Measurements from ENCODE around the gene GNPNAT1.
"Not testable (repeated sequence)": the region's sequence is repeated elsewhere in the genome, so short reads cannot be mapped to it uniquely, and the experiment has no call there.

The GNPNAT1 gene

DNA sequence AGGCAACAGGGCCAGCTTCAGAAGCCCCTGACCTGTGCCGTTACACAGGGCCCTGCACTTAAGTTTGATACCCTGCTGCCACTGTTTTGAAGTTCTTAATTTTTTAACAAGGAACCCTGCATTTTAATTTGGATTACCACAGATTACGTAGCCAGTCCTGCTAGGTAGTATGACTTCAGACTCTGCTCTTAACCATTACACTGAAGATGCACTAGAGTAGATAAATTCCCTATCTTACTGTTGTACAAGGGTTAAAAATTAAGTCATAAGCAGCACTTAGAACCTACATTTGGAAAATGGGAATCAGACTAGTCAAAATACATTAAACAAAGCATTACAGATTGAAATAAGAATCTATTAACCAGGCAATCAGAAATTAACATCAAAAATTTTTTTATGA, 2.3 kb downstream of the GNPNAT1 start:
- no peak for DNase-seq

DNA sequence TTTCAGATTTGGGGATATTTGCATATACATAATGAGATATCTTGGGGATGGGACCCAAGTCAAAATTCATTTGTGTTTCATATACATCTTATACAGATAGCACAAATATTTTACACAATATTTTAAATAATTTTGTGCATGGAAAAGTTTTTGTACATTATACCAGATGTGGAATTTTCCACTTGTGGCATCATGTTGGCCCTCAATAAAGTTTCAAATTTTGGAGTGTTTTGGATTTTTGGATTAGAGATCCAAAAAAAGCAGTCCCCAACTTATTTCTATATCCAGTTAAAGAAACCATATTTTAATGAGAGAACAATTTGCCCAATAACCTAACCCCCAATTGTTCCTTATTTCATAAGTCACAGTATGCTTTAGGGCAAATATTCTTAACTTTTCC, 4.5 kb downstream of the GNPNAT1 start:
- DNase-seq: no peak

DNA sequence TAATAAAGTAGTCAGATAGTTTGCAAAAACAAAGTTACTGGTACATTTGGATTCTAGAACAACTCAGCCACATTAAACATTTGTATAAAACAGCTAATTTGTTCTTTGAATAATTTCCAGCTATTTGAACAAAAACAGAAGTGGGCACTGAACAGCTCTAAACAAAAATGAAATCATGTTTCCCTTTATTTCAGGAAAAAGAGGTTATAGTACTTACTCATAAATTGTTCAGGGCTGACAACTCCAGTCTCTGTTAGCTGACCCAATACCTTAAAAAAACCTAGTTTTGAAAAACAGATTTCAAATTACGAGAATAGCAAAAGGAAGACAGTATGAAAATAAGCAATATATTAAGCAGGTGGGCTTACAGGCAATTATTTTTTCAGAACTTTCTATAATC, 8.2 kb downstream of the GNPNAT1 start:
- no peak for DNase-seq

DNA sequence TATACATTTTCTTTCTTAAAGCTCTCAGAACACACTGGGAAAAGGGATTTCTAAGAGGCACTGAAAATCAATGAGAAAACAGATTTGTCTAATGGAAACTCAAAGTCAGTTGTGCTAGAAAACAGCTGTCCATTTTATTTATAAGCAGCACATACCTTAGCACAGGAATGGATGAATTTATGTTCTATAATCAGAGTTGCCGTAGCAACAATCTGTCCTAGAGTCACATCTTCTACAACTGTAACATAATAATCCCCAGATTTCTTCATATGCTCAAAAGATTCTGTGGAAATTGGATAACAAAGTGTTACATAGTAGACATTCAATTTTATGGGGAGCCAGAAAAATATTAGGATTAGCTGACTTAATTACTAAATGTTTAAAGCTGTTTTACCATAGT, 9.8 kb downstream of the GNPNAT1 start:
- DNase-seq: no peak

DNA sequence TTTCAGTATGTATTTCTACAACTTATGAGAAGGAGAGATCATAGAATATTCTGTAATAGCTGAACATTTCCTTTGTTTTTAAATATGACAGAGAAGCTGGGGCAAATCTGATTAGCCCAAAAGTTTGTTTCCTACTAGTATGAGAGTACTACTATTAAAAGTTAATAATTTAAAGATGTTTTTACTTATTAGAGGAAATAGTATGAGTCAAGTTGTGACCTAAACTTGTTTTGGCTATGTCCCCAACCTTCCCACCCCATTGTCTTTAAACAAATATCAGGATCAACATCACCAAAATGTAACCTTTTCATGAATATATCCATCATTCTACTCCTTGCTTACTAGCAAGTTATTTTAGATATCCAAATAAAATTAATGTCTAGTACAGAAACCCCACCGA, 10.5 kb downstream of the GNPNAT1 start:
- DNase-seq: no peak

DNA sequence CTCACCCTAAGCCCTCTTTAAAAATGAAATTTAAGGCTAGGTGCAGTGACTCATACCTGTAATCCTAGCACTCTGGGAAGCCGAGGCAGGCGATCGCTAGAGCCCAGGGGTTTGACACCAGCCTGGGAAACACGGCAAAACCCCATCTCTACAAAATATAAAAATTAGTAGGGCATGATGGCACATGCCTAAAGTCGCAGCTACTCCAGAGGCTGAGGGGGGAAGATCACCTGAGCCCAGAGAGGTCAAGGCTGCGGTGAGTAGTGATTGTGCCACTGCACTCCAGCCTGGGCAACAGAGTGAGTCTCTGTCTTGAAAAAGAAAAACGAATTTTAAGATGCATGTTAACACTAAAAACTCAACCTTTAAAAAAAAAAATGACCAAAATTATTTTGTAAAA, 12.7 kb downstream of the GNPNAT1 start:
- DNase-seq: no peak

DNA sequence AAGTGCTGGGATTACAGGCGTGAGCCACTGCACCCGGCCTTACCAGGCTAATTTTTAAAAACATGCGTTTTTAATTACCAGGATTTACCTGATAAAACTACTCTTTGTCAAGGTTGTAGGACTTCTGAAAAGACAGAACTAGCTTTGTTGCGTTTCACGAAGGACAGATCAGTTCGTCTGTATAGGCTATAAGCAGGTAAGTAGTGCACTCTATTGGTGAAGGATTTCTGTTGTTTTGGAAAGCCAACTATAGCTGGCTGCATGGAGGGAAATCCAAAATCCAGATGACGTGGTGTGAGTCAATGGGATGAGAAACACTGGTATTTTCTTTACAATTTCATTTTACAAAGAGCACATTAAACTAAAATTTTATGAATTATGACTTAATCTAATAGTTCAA, 14.6 kb downstream of the GNPNAT1 start:
- DNase-seq: no peak

DNA sequence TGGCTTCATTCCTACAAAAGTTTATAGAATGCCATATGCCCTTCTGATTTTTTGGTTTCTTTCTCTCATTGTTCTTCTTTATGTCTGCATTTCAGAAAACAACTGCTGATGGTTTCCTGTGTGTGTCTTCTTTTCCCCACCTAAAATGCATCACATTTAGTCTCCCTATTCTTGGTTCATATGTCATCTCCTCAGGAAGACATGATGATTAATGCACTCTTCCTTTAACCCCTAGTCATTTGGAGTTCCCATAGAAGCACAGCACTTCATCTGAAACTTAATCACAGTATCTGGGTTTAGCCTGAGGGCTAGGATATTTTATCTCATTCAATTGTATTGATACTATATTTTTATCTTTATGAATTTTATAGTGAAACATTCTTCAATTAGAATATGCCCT, 21.5 kb downstream of the GNPNAT1 start:
- DNase-seq: no peak

DNA sequence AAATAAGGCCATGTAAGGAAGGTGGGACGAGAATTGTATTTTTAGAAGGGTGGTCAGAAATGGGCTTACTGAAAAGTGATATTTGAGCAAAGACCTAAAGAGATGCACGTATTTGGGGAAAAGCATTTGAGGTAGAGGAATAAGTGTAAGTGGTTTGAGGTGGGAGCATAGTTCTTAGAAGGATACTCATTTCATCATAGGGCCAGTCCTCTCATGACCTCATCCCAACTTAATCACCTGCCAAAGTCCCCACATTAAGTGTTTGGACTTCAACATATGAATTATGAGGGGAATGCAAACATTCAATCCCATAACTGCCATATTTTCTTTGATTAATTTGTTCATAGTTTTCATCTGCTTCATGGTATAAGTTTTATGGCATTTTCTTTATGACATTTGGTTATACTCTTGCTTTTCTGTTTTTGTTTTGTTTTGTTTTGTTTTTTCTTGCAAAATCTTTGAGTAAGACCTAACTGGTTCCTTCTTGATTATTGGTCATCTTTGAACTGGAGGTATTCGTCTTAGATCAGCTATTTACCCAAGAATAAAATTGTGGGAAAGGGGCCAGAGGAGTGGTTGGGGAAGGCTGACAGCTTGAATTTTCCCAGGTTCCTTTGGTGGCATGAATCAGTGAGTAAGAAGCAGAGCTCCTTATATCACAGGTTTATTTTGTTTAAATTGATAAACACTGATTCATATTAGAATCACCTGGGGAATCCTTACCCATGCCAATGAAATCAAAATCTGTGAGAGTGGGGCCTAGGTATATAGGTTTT, 24.2 kb downstream of the GNPNAT1 start:
- DNase-seq: no peak

DNA sequence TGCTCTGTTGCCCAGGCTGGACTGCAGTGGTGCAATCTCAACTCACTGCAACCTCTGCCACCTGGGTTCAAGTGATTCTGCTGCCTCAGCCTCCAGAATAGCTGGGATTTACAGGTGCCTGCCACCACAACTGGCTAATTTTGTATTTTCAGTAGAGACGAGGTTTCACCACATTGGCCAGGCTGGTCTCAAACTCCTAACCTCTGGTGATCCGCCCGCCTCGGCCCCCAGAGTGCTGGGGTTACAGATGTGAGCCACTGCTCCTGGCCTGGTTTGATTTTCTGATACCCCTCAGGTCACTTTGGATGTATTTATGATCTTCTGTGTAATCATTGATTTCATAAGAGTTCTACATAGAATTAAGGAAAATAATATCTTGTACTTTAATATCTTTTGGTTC, 28.5 kb downstream of the GNPNAT1 start:
- not testable (repeated sequence) for DNase-seq

DNA sequence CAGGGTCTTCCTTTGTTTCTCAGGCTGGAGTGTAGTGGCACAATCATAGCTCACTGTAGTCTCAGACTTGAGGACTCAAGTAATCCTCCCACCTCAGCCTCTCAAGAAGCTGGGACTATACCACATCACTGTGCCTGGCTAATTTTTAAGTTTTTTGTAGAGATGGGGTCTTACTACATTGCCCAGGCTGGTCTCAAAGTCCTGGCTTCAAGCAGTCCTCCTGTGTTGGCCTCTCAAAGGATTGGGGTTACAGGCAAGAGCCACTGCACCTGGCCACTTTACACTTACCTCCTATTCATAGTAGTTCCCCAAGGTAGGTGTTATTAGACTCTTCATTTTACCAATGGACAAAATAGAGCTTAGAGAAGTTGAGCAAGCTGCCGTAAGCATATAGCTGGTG, 32.3 kb downstream of the GNPNAT1 start:
- DNase-seq: no peak

DNA sequence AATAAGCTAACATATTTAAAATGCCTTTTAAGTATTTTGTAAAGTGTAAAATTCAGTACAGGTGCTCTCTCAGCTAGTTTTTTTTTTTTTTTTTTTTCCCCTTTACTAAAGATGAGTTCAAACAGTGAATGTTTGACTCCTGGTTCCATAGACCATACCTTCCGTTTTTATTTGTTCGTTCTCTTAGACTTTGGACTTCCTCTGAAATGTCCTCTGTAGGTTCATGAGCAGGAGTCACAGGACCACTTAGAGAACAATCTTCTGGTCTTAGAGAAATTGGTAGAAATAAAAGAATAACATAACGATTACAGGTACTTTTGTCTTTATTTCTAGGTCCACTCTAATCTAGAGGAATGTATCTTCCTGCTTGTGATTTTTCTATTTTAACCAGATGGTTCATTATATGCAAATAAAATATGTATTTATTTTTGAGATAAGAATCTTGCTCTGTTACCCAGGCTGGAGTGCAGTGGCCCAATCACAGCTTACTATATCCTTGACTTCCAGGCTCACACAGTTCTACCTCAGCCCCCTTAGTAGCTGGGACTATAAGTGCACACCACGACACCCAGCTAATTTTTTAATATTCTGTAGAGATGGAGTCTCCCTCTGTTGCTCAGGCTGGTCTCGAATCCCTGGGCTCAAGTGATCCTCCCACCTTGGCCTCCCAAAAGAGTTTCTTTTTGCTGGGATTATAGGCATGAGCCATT, 35.6 kb downstream of the GNPNAT1 start:
- DNase-seq: no peak

DNA sequence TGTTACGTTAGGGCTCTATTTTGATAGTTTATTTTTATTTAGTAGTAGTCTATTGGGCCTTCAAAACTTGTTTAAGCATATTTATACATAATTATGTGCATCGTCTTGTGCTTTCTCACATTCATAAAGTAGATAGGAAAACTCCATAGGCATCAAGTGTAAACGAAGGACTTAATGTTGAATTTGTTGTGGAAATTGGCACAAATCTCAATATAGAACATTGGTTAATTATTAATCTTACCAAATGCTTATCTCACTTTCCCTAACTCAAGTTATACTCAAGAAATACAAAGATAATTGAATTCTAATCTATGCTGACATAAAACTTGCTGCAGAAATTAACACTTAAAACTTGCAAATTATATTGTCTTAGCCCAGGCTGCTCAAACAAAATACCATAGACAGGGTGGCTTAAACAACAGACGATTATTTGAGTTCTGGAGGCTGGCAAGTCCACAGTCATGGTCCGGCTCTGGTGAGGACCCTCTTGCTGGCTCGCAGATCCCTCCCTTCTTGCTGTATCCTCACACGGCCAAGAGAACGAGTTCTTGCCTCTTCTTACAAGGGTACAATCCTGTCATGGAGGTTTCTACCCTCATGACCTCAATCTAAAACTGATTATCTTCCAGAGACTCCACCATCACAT, 42.6 kb downstream of the GNPNAT1 start:
- no peak for DNase-seq

DNA sequence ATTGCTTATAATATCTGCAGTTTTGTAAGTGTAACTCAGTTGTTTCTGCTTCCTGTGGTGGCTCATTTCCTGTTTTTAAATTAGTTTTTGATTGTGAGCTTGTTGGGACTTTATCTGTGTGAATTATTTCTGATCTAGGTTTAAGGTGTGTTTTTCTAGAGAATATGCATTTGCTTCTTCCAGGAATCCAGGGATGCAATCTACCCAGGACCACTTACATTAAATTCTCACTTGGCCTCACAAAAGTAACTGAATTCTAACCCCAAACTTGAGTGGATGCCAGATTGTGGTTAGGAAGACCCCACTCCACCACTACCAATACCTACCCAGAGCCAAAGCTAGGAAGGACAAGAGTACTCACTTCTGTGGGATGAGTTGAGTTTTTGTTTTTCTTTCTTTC, 49.5 kb downstream of the GNPNAT1 start:
- DNase-seq: no peak

DNA sequence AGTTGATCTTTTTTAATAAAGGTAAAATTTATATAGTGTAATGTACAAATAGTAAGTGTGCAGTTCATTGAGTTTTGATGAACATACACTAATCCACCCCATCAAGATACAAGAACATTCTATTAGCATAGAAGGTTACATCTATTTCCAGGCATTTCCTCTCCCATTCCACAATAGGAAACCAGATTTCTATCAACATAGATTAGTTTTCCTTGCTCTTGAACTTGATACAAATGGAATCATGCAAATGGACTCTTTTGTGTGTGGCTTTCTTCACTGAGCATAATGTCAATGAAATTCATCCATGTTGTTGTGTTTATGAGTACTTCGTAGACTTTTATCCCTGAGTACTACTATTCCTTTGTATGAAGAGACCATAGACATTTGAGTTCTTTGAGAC, 50.7 kb downstream of the GNPNAT1 start:
- no peak for DNase-seq

DNA sequence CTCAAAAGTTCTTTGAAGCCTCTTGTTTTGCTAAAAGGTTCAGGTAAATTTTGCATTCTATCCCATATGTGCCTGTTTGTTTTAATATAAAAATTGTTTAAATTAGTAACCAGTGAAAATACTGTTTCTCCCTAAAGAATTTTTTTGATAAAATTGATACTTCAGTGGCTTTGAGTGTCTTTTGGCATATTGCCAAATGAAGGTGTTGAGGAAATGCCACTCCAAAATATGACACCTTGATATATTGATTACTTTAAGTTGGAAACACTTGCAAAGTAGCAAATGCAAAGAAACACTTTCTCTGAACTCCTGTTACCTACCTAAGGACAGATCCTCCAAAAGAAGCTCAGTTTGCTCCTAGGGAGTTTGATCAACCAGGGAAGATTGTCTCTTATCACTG, 53.0 kb downstream of the GNPNAT1 start:
- no peak for DNase-seq

DNA sequence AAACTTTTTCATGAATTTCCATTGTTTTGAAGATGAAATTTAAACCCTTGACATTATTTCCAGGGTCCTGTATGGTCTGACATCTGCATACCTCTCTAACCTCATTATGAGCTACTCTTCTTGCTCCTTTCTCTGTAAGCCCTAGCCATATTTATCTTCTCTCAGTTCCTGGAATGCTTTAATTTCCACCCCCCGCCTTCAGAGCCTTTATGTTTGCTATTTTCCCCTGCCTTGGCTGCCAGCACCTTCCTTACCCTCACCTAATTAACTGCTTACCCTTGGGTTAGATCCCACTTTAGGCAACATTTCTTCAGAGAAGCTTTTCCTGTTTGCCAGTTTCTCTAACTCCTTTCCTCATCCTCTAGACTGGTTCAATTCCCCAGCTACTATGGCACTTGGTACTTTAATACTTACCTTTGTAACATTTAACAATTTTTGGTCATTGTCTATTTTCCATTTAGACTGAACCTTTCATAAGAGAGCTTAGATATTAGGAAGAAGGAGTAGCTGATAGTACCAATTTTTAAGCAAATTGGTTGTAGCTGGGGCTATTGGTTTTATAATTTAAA, 55.4 kb downstream of the GNPNAT1 start:
- DNase-seq: no peak

DNA sequence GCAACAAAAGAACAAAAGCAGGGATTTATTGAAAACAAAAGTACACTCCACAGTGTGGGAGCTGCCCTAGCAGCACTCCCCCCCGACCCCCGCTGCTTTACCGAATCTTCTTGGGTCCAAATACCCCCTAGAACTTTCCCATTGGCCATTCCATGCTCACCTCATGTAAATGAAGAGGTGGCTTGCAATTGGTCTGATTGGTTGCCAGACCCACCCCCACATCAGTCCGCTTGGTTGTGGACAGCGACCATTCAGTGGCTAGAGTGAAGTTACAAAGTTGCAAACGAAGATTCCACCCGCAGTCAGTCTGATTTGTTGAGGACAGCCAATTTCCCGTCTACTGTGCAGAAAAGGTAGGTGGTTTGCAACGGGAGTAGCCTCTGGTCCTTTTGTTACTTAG, 57.6 kb downstream of the GNPNAT1 start:
- no peak for DNase-seq

DNA sequence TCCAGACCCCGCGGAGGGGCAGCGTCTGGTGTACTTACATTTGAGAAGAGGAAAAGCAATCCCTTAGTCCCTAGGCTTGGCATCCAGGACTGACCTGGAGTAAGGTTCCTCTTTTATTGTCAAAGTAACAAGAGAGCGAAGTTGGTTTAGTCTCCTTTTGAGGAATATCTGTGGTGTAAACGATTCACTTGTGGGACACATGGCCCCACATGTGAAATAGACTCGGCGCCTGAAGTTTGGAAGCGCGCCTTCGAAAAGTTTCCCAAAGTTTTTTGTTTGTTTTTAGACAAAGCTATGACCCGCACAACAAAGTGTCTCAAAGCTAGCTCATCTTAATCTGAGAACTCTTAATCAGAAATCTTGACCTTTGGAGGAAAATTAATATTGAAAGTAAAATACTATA, 60.7 kb downstream of the GNPNAT1 start:
- DNase-seq: no peak

DNA sequence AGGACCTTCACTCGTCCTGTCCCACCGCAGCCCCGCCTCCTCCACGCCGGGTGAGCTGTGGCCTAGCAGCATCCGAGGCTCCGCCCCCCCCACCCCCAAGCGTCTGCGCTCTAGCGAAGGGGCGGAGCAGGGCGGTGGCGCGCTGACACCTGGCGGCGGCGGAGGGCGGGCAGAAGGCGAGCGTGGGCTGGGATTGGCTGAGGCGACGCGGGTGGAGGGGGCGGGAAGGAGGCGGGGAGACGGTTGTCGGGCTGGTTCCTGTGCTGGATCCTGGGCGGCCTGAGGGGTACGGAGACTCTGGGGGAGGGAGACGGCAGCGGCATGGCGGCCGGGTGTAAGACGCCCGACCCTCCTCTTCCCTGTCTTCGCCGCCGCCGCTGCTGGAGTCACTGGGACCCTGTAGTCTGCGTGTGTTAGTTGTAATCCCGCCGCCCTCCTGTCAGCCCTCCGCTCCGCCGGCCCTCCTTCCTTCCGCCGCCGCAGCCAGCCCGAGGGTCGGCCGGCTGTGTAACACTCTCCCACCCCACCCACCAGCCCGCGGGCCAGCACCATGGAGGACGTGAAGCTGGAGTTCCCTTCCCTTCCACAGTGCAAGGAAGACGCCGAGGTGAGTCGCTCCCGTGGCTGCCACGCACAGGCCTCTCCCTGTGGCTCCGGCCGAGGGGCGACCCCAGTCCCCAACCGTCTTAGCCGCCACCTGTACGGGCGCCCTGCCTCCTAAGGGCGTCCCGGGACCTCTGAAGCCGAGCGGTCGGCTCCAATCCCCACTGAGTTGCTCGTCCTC, 61.3 kb downstream of the GNPNAT1 start, which contains the start of gene STYX:
Gene STYX, plus strand, starts transcription at position 242 of the 784 bp plus-strand sequence. Its CDS starts 309 bp downstream, at position 551.
- DNase-seq: peak; percentile 27

DNA sequence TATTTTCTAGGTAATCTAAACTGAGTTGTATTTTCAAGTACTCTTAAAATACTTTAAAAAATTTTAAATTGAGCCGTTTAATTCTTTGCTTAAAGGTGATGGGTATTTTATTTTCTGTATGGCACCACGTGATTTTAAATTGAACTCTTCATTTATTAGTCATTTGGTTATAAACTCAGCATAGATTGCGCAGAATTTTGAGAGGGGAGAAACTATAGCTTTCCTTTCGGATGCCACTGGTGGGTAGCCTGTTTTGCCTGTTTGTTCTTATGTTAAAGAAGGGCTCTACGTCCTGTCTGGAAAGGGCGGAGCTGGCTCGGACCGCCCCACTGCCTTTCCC, 61.9 kb downstream of the GNPNAT1 start:
- no peak for DNase-seq

DNA sequence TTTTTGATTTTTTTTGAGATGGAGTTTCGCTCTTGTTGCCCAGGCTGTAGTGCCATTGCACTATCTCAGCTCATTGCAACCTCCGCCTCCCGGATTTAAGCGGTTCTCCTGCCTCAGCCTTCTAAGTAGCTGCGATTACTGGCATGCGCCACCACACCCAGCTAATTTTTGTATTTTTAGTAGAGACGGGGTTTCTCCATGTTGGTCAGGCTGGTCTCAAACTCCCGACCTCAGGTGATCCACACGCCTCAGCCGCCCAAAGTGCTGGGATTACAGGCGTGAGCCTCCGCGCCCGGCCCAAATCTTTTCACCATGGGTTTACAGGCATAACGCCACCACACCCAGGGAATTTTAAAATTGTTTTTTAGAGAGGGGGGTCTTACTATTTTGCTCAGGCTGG, 62.4 kb downstream of the GNPNAT1 start:
- not testable (repeated sequence) for DNase-seq

DNA sequence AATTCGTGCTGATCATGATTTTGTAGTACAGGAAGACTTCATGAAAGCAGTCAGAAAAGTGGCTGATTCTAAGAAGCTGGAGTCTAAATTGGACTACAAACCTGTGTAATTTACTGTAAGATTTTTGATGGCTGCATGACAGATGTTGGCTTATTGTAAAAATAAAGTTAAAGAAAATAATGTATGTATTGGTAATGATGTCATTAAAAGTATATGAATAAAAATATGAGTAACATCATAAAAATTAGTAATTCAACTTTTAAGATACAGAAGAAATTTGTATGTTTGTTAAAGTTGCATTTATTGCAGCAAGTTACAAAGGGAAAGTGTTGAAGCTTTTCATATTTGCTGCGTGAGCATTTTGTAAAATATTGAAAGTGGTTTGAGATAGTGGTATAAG, 63.9 kb downstream of the GNPNAT1 start:
- DNase-seq: not testable (repeated sequence)
